Ishikawa (cell line): ENCODE measurements around the gene PLCL1.

ENCODE experiments used
- CEBPB ChIP-seq: IDR thresholded peaks from 2 replicates; pipeline ENCODE4 v1.6.1; 2012
- CREB1 ChIP-seq: IDR thresholded peaks from 2 replicates; pipeline ENCODE4 v1.6.1; 2012; ENCODE audit warnings: low read depth
- EGR1 ChIP-seq: IDR thresholded peaks from 2 replicates; pipeline ENCODE4 v1.6.1; 2012
- EP300 ChIP-seq: IDR thresholded peaks from 2 replicates; pipeline ENCODE4 v1.6.1; 2012; ENCODE audit warnings: borderline replicate concordance
- FOXM1 ChIP-seq: IDR thresholded peaks from 2 replicates; pipeline ENCODE4 v1.6.1; 2012; ENCODE audit warnings: low read depth, borderline replicate concordance
- MAX ChIP-seq: IDR thresholded peaks from 2 replicates; pipeline ENCODE4 v1.6.1; 2012
- NFIC ChIP-seq: IDR thresholded peaks from 2 replicates; pipeline ENCODE4 v1.6.1; 2012
- RAD21 ChIP-seq: IDR thresholded peaks from 2 replicates; pipeline ENCODE4 v1.6.1; 2012; ENCODE audit warnings: low read depth
- REST ChIP-seq: IDR thresholded peaks from 2 replicates; pipeline ENCODE4 v1.6.1; 2012; ENCODE audit warnings: low read depth, mild to moderate bottlenecking
- TAF1 ChIP-seq: IDR thresholded peaks from 2 replicates; pipeline ENCODE4 v1.6.1; 2012; ENCODE audit warnings: low read depth, mild to moderate bottlenecking
- TCF12 ChIP-seq: IDR thresholded peaks from 2 replicates; pipeline ENCODE4 v1.6.1; 2012; ENCODE audit warnings: low read depth
- TEAD4 ChIP-seq: IDR thresholded peaks from 2 replicates; pipeline ENCODE4 v1.6.1; 2012
- USF1 ChIP-seq: IDR thresholded peaks from 2 replicates; pipeline ENCODE4 v1.6.1; 2012
- YY1 ChIP-seq: IDR thresholded peaks from 2 replicates; pipeline ENCODE4 v1.6.1; 2012; ENCODE audit warnings: low read depth
- ZBTB7A ChIP-seq: IDR thresholded peaks from 2 replicates; pipeline ENCODE4 v1.6.1; 2012; ENCODE audit warnings: low read depth

The PLCL1 gene

GRCh38 chr2:198177040-198177439, 372.6 kb downstream of the PLCL1 start:
- TF ChIP-seq YY1 = no peak

- TF ChIP-seq RAD21 = no peak
- no peak for TF ChIP-seq TEAD4
- no peak for TF ChIP-seq EP300
- no peak for TF ChIP-seq ZBTB7A
- no peak for TF ChIP-seq TCF12
- no peak for TF ChIP-seq CEBPB
- TF ChIP-seq FOXM1 = no peak
Observed at GRCh38 chr2:198178766-198179165, 374.4 kb downstream of the PLCL1 start.

- TF ChIP-seq TEAD4 = no peak
- TF ChIP-seq TAF1 = no peak
- TF ChIP-seq YY1 = no peak
- TF ChIP-seq CEBPB = no peak
- TF ChIP-seq MAX = no peak
- no peak for TF ChIP-seq CREB1
- TF ChIP-seq FOXM1 = no peak
- no peak for TF ChIP-seq USF1
- TF ChIP-seq NFIC = no peak
- no peak for TF ChIP-seq EGR1
- no peak for TF ChIP-seq RAD21
- TF ChIP-seq REST = no peak
- TF ChIP-seq TCF12 = no peak
- TF ChIP-seq ZBTB7A = no peak
- no peak for TF ChIP-seq EP300
Observed at GRCh38 chr2:198186257-198186656, 381.9 kb downstream of the PLCL1 start.

- TF ChIP-seq TCF12 = no peak
- TF ChIP-seq USF1 = no peak
- no peak for TF ChIP-seq CREB1
- TF ChIP-seq EP300 = no peak
- no peak for TF ChIP-seq ZBTB7A
- no peak for TF ChIP-seq YY1
- TF ChIP-seq CEBPB = no peak
- no peak for TF ChIP-seq REST
- no peak for TF ChIP-seq RAD21
- no peak for TF ChIP-seq TEAD4
- TF ChIP-seq NFIC = no peak
- no peak for TF ChIP-seq TAF1
- TF ChIP-seq EGR1 = no peak
- TF ChIP-seq MAX = no peak
- no peak for TF ChIP-seq FOXM1
Observed at GRCh38 chr2:198187841-198188240, 383.4 kb downstream of the PLCL1 start.

DNA sequence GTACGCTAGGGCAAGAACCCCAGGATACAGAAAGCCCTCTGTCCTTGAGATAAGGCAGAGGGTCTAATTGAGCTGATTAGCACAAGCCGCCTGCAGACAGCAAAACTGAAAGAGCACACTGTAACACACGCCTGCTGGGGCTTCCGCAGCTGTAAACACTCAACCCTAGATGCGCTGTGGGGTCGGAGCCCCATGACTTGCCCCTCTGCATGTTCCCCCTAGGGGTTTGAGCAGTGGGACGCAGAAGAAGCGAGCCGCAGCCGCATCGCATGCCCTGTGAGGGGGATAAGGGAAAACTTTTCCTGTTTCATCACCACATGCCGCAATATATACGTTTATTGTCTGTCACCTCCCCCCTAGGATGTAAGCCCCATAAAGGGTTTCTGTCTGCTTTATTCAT, 384.6 kb downstream of the PLCL1 start:
- TF ChIP-seq NFIC (no peak), ZBTB7A (no peak)

DNA sequence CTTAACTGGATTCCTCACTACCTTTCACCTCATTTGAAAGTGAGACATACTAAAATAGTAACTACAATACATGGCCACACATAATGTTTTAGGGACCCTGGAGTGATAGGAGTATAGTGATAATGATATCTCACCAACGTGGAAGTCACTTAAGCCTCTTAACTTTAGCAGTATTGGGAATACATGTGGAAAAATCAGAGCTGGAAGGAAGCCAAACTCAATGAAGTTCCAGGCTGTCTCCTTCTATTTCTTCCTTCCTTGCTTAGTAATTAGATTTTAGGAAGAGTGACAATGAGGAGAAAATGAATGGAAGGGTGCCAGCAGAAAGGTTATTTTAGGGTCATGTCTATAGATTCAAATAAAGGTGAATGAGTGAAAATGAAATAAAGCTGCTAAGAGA, 387.3 kb downstream of the PLCL1 start:
- TF ChIP-seq CREB1 (no peak), CEBPB (no peak), YY1 (no peak), USF1 (no peak), RAD21 (no peak), NFIC (no peak)
